Gastrocnemius medialis (tissue), 4 donors: ENCODE measurements around the gene CDH1.

Experiments used
- CTCF ChIP-seq, 5 experiments: fragments of 450-650 bp in 3 of 5; fragments of 200-600 bp in 2 of 5; sonication (generic) in 2 of 5; IDR thresholded peaks in 4 of 5; conservative IDR thresholded peaks in 1 of 5; 1 replicate in 4 of 5; 2 replicates in 1 of 5; pipeline ENCODE4 v1.5.1; 2016 to 2019; ENCODE audit warnings: antibody characterized with exemption in 5 of 5, mild to moderate bottlenecking in 3 of 5, moderate library complexity in 3 of 5
- POLR2A ChIP-seq, 2 donors: fragments of 450-650 bp; IDR thresholded peaks; one replicate each; pipeline ENCODE4 v1.6.1; 2017; ENCODE audit warnings: antibody characterized with exemption in 2 of 2, mild to moderate bottlenecking in 2 of 2, moderate library complexity in 2 of 2

- TF ChIP-seq CTCF (IDR thresholded peaks at IDR 0.05 in 4 of 5, conservative IDR thresholded peaks at IDR 0.05 in 1 of 5) (no peak), POLR2A (IDR thresholded peaks at IDR 0.05) (no peak)
Observed at GRCh38 chr16:68825427-68825826, 88.3 kb downstream of the CDH1 start.
